Calu3 (cell line): Measurements from ENCODE around the gene KRTAP5-8. TPM values are rescaled to one million over a fixed set of nuclear protein-coding genes. Genes with fewer than 3 reads are reported as not detected.
"Not testable (repeated sequence)": the region's sequence is repeated elsewhere in the genome, so short reads cannot be mapped to it uniquely, and the experiment has no call there.

Experiments
- BruUV-seq: library from RNA; stranded (reverse); fragments of 400-500 nt; replicated peaks from 2 replicates; lab custom pipeline; 2021; lab: Mats Ljungman, UMichigan
- CTCF ChIA-PET: fragments of 300-600 bp; sonication (Branson Sonifier 250); formaldehyde crosslinking; loops from one replicate; lab custom pipeline; 2022; ENCODE audit warnings: antibody characterized with exemption; lab: Charles Lee
- DNase-seq: peaks from one replicate; pipeline ENCODE4 v3.0.0; 2022
- H3K27ac Mint-ChIP-seq: one replicate; pipeline ENCODE4 v1.8.0; 2022; ENCODE audit warnings: mixed read lengths; ENCODE audit not compliant: unreplicated experiment
- H3K27me3 Mint-ChIP-seq: one replicate; pipeline ENCODE4 v1.8.0; 2022; ENCODE audit warnings: mixed read lengths; ENCODE audit not compliant: unreplicated experiment
- H3K36me3 Mint-ChIP-seq: one replicate; pipeline ENCODE4 v1.8.0; 2022; ENCODE audit warnings: mild to moderate bottlenecking, moderate library complexity, mixed read lengths; ENCODE audit not compliant: insufficient read depth, unreplicated experiment
- H3K4me1 Mint-ChIP-seq: one replicate; pipeline ENCODE4 v1.8.0; 2022; ENCODE audit warnings: mild to moderate bottlenecking, low read depth, mixed read lengths; ENCODE audit not compliant: unreplicated experiment
- H3K4me3 Mint-ChIP-seq: one replicate; pipeline ENCODE4 v1.8.0; 2022; ENCODE audit warnings: mild to moderate bottlenecking, low read depth, moderate library complexity, mixed read lengths; ENCODE audit not compliant: unreplicated experiment
- H3K9me3 Mint-ChIP-seq: one replicate; pipeline ENCODE4 v1.8.0; 2022; ENCODE audit warnings: low read depth, mixed read lengths; ENCODE audit not compliant: unreplicated experiment
- CTCF ChIP-seq: fragments of 200-600 bp; IDR thresholded peaks from one replicate; pipeline ENCODE4 v1.8.0; 2022; ENCODE audit warnings: antibody characterized with exemption; ENCODE audit not compliant: unreplicated experiment
- intact Hi-C: fragments of 100-400 bp; cut with micrococcal nuclease; formaldehyde crosslinking; loops from one replicate; pipeline ENCODE4 v1.10.0; 2022; ENCODE audit not compliant: unreplicated experiment
- total RNA-seq: library from RNA; stranded (reverse); gene quantifications from 2 replicates; pipeline ENCODE4 v1.2.3, GENCODE V29; 2022

KRTAP5-8 gene
- total RNA-seq, 1 experiment from 2014 or later, result not detected

GRCh38 chr11:71535825-71536224 lies 2.0 kb upstream of the KRTAP5-8 start:
- H3K27me3 Mint-ChIP-seq, result peaks cover 24% of the 10 kb centered on the region
- H3K36me3 Mint-ChIP-seq, result no peaks in the 10 kb centered on the region
- CTCF ChIA-PET, result no interaction called here
- no peak overlapping the region for H3K27ac Mint-ChIP-seq
- intact Hi-C loops, result no loop called here
- no peaks in the 10 kb centered on the region for H3K4me1 Mint-ChIP-seq
- DNase-seq, result no peak
- no peak overlapping the region for H3K4me3 Mint-ChIP-seq
- BruUV-seq, result no TSS peak
- H3K9me3 Mint-ChIP-seq, result peaks cover 2% of the 10 kb centered on the region
- no peak for TF ChIP-seq CTCF

- H3K9me3 Mint-ChIP-seq, result peaks cover 2% of the 10 kb centered on the region
- CTCF ChIA-PET, result no interaction called here
- H3K4me3 Mint-ChIP-seq, result no peak overlapping the region
- H3K4me1 Mint-ChIP-seq, result no peaks in the 10 kb centered on the region
- H3K27ac Mint-ChIP-seq, result no peak overlapping the region
- H3K36me3 Mint-ChIP-seq, result no peaks in the 10 kb centered on the region
- TF ChIP-seq CTCF, result no peak
- intact Hi-C loops, result no loop called here
- peaks cover 39% of the 10 kb centered on the region for H3K27me3 Mint-ChIP-seq
- DNase-seq, result no peak
- no TSS peak for BruUV-seq
These were observed 288 bp upstream of the KRTAP5-8 start for GRCh38 chr11:71537537-71537936.

GRCh38 chr11:71538666-71538990 lies 803 bp downstream of the KRTAP5-8 start:
- CTCF ChIA-PET, result no interaction called here
- H3K4me3 Mint-ChIP-seq, result no peak overlapping the region
- H3K36me3 Mint-ChIP-seq, result no peaks in the 10 kb centered on the region
- TF ChIP-seq CTCF, result no peak
- DNase-seq, result no peak
- peaks cover 2% of the 10 kb centered on the region for H3K9me3 Mint-ChIP-seq
- intact Hi-C loops, result no loop called here
- H3K27me3 Mint-ChIP-seq, result peaks cover 49% of the 10 kb centered on the region
- no TSS peak for BruUV-seq
- H3K27ac Mint-ChIP-seq, result no peak overlapping the region
- H3K4me1 Mint-ChIP-seq, result peaks cover 10% of the 10 kb centered on the region

DNA sequence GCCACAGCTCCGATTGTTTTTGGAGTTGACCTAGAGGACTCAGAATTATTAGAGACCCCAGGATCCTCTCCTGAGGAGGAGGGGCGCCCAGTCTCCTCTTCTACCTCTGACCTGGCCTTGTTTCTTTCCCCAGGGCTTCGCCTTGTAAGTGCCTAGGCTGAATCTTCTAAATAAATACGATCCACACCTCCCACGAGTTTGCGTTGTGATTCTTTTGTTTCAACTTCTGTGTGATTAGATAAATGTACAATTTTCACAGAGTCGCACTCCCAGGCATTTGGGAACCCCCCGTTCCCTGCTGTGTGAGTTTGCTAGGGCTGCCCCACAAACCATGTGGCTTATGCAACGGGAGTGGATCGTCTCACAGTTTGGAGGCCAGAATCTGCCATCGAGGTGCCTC lies 1.2 kb downstream of the KRTAP5-8 start:
- no peak for TF ChIP-seq CTCF
- Mint-ChIP-seq H3K4me1 (peaks cover 11% of the 10 kb centered on the region), H3K27me3 (peaks cover 53% of the 10 kb centered on the region), H3K4me3 (no peak overlapping the region), H3K36me3 (no peaks in the 10 kb centered on the region), H3K27ac (no peak overlapping the region), H3K9me3 (peaks cover 2% of the 10 kb centered on the region)
- no TSS peak for BruUV-seq
- DNase-seq, result no peak
- CTCF ChIA-PET, result no interaction called here
- intact Hi-C loops, result no loop called here

- DNase-seq, BruUV-seq, CTCF ChIA-PET, H3K36me3 Mint-ChIP-seq, H3K27ac Mint-ChIP-seq, intact Hi-C loops, H3K4me3 Mint-ChIP-seq, H3K9me3 Mint-ChIP-seq: not testable (repeated sequence)
- Mint-ChIP-seq H3K27me3 (peaks cover 63% of the 10 kb centered on the region), H3K4me1 (peaks cover 11% of the 10 kb centered on the region)
These were observed 2.1 kb downstream of the KRTAP5-8 start for GRCh38 chr11:71539971-71540370.

- BruUV-seq, H3K9me3 Mint-ChIP-seq, CTCF ChIA-PET: not testable (repeated sequence)
These were observed 2.9 kb downstream of the KRTAP5-8 start for GRCh38 chr11:71540521-71541304.

More at GRCh38 chr11:71540521-71541304, 2.9 kb downstream of the KRTAP5-8 start:
- Mint-ChIP-seq H3K27me3 (peaks cover 70% of the 10 kb centered on the region), H3K4me1 (peaks cover 11% of the 10 kb centered on the region)
- DNase-seq, H3K27ac Mint-ChIP-seq, H3K36me3 Mint-ChIP-seq, H3K4me3 Mint-ChIP-seq, intact Hi-C loops: not testable (repeated sequence)
